OCI-LY7 (cell line): ENCODE data around the gene GSTT2.
"Not testable (repeated sequence)": the region's sequence is repeated elsewhere in the genome, so short reads cannot be mapped to it uniquely, and the experiment has no call there.

ENCODE experiments used
- CTCF ChIP-seq: fragments of 200-600 bp; sonication (generic); conservative IDR thresholded peaks from 2 replicates; pipeline ENCODE4 v1.5.1; 2014; ENCODE audit warnings: mild to moderate bottlenecking, antibody characterized with exemption, low read length, moderate library complexity, mixed read lengths
- EZH2phosphoT487 ChIP-seq: fragments of 200-600 bp; sonication (generic); IDR thresholded peaks from 2 replicates; pipeline ENCODE4 v1.6.1; 2018; ENCODE audit warnings: low read depth, borderline replicate concordance, mild to moderate bottlenecking, mixed run types, antibody characterized with exemption, low read length, moderate library complexity, mixed read lengths

- TF ChIP-seq EZH2phosphoT487, CTCF: not testable (repeated sequence)
These were observed 6.7 kb downstream of the GSTT2 start for GRCh38 chr22:23986538-23987178.
